GM23338 (cell line): ENCODE data around the gene EIF4A3. TPM values are rescaled to one million over a fixed set of nuclear protein-coding genes. Genes with fewer than 3 reads are reported as not detected.

Source experiments
- ATAC-seq: fragments of 200-7000 bp; cut with Tn5 transposase; 3 replicates; pipeline ENCODE4 v1.9.1; 2020
- DNase-seq: peaks from one replicate; pipeline ENCODE4 v3.0.0-alpha.2; 2015; ENCODE audit warnings: low spot score
- H2AFZ ChIP-seq: fragments of 200-600 bp; sonication (generic); 2 replicates; pipeline ENCODE4 v1.8.0; 2016; ENCODE audit warnings: antibody characterized with exemption, mild to moderate bottlenecking, moderate library complexity
- H3F3A ChIP-seq: fragments of 200-600 bp; sonication (generic); replicated peaks from 2 replicates; pipeline ENCODE4 v1.8.0; 2017; ENCODE audit warnings: antibody characterized with exemption, mixed run types, low read depth
- H3K27ac ChIP-seq: fragments of 200-600 bp; sonication (generic); 2 replicates; pipeline ENCODE4 v1.6.1; 2016; ENCODE audit warnings: low read depth
- H3K27me3 ChIP-seq: fragments of 200-600 bp; sonication (generic); 2 replicates; pipeline ENCODE4 v1.8.0; 2016; ENCODE audit warnings: mild to moderate bottlenecking, mixed run types, moderate library complexity; ENCODE audit not compliant: insufficient read depth
- H3K36me3 ChIP-seq: fragments of 200-600 bp; sonication (generic); 2 replicates; pipeline ENCODE4 v1.8.0; 2016; ENCODE audit warnings: mild to moderate bottlenecking; ENCODE audit not compliant: insufficient read depth
- H3K4me1 ChIP-seq: fragments of 200-600 bp; sonication (generic); 2 replicates; pipeline ENCODE4 v1.8.0; 2016; ENCODE audit warnings: mild to moderate bottlenecking, moderate library complexity; ENCODE audit not compliant: insufficient read depth
- H3K4me2 ChIP-seq: fragments of 200-600 bp; sonication (generic); 2 replicates; pipeline ENCODE4 v1.7.1; 2017; ENCODE audit warnings: mixed run types
- H3K4me3 ChIP-seq: fragments of 200-600 bp; sonication (generic); 2 replicates; pipeline ENCODE4 v1.6.1; 2016; ENCODE audit warnings: mixed run types
- H3K79me2 ChIP-seq: fragments of 200-600 bp; sonication (generic); replicated peaks from 2 replicates; pipeline ENCODE4 v1.8.0; 2017; ENCODE audit warnings: mild to moderate bottlenecking; ENCODE audit not compliant: insufficient read depth
- H3K9me2 ChIP-seq: fragments of 200-600 bp; sonication (generic); 2 replicates; pipeline ENCODE4 v1.8.0; 2017; ENCODE audit not compliant: insufficient read depth
- H4K20me1 ChIP-seq: fragments of 200-600 bp; sonication (generic); replicated peaks from 2 replicates; pipeline ENCODE4 v1.8.0; 2017; ENCODE audit warnings: mild to moderate bottlenecking; ENCODE audit not compliant: insufficient read depth
- H3K27ac Mint-ChIP-seq: 2 replicates; pipeline ENCODE4 v1.8.0; 2020; ENCODE audit warnings: inconsistent platforms, mild to moderate bottlenecking, moderate library complexity, mixed read lengths
- H3K27me3 Mint-ChIP-seq: 3 replicates; pipeline ENCODE4 v1.8.0; 2022; ENCODE audit warnings: low read depth, mild to moderate bottlenecking, moderate library complexity, mixed read lengths, inconsistent platforms; ENCODE audit not compliant: insufficient read depth, poor library complexity
- H3K36me3 Mint-ChIP-seq: 3 replicates; pipeline ENCODE4 v1.8.0; 2021; ENCODE audit warnings: low read depth, mild to moderate bottlenecking, inconsistent platforms, moderate library complexity, mixed read lengths
- H3K4me1 Mint-ChIP-seq: 3 replicates; pipeline ENCODE4 v1.8.0; 2020; ENCODE audit warnings: mild to moderate bottlenecking, inconsistent platforms, mixed read lengths
- H3K4me3 Mint-ChIP-seq: 3 replicates; pipeline ENCODE4 v1.8.0; 2021; ENCODE audit warnings: moderate library complexity, mild to moderate bottlenecking, inconsistent platforms, mixed read lengths
- H3K9me3 Mint-ChIP-seq: 3 replicates; pipeline ENCODE4 v1.8.0; 2020; ENCODE audit warnings: moderate library complexity, mild to moderate bottlenecking, inconsistent platforms, mixed read lengths
- CREB1 ChIP-seq: fragments of 250-450 bp; sonication (Bioruptor Pico); IDR thresholded peaks from 2 replicates; pipeline ENCODE4 v1.5.0; 2020; ENCODE audit warnings: low read depth, mild to moderate bottlenecking, moderate library complexity
- CTCF ChIP-seq, 2 experiments: fragments of 200-600 bp in 1 of 2; sonication (generic) in 1 of 2; conservative IDR thresholded peaks; 2 replicates each; pipeline versions ENCODE4 v1.5.1 to v1.6.1; 2016 to 2017; ENCODE audit warnings: antibody characterized with exemption in 2 of 2, low read depth in 2 of 2, mild to moderate bottlenecking in 2 of 2, moderate library complexity in 1 of 2
- EZH2 ChIP-seq: fragments of 200-600 bp; sonication (generic); IDR thresholded peaks from one replicate; pipeline ENCODE4 v1.8.0; 2017; ENCODE audit warnings: antibody characterized with exemption, mild to moderate bottlenecking, low read depth; ENCODE audit not compliant: unreplicated experiment
- EZH2phosphoT487 ChIP-seq: fragments of 200-600 bp; sonication (generic); IDR thresholded peaks from one replicate; pipeline ENCODE4 v1.8.1; 2018; ENCODE audit warnings: antibody characterized with exemption; ENCODE audit not compliant: unreplicated experiment
- JUNB ChIP-seq: IDR thresholded peaks from one replicate; pipeline ENCODE4 v1.6.1; 2016; ENCODE audit warnings: antibody characterized with exemption; ENCODE audit not compliant: unreplicated experiment
- NANOG ChIP-seq: IDR thresholded peaks from 2 replicates; pipeline ENCODE4 v1.6.1; 2016; ENCODE audit warnings: antibody characterized with exemption, borderline replicate concordance
- POLR2AphosphoS5 ChIP-seq: IDR thresholded peaks from 2 replicates; pipeline ENCODE4 v1.6.1; 2016; ENCODE audit warnings: antibody characterized with exemption, low read depth
- REST ChIP-seq: IDR thresholded peaks from one replicate; pipeline ENCODE4 v1.6.1; 2018; ENCODE audit warnings: antibody characterized with exemption; ENCODE audit not compliant: unreplicated experiment
- STAT1 ChIP-seq: IDR thresholded peaks from one replicate; pipeline ENCODE4 v1.6.1; 2016; ENCODE audit warnings: antibody characterized with exemption; ENCODE audit not compliant: unreplicated experiment
- ZNF114 ChIP-seq: fragments of 250-450 bp; sonication (Bioruptor Pico); IDR thresholded peaks from 2 replicates; pipeline ENCODE4 v1.5.0; 2020; ENCODE audit warnings: mild to moderate bottlenecking, moderate library complexity
- ZNF331 ChIP-seq: fragments of 250-450 bp; sonication (Bioruptor Pico); IDR thresholded peaks from 2 replicates; pipeline ENCODE4 v1.5.0; 2020; ENCODE audit warnings: low read depth, mild to moderate bottlenecking, moderate library complexity
- polyA plus RNA-seq: library from polyadenylated mRNA; unstranded; fragments of >200 nt; fragmentation: Nextera tagmentation; extraction: Ambion mirVana; gene quantifications from 2 replicates; pipeline ENCODE4 v1.2.1, GENCODE V29; 2016
- total RNA-seq: library from RNA; depleted of rRNA; stranded (reverse); fragments of >200 nt; shearing (Covaris generic); gene quantifications from 2 replicates; pipeline ENCODE4 v1.2.3, GENCODE V29; 2014
- TF ChIP-seq, protein P1 (sequence below): IDR thresholded peaks from 2 replicates; pipeline ENCODE4 v1.6.1; 2016; ENCODE audit warnings: antibody characterized with exemption
- TF ChIP-seq, protein P2 (sequence below): fragments of 250-450 bp; sonication (Bioruptor Pico); IDR thresholded peaks from 2 replicates; pipeline ENCODE4 v1.5.0; 2020; ENCODE audit warnings: mild to moderate bottlenecking, moderate library complexity

Gene EIF4A3
- total and polyA plus RNA-seq, 2 experiments from 2014 or later, result 146 to 156 TPM

DNA sequence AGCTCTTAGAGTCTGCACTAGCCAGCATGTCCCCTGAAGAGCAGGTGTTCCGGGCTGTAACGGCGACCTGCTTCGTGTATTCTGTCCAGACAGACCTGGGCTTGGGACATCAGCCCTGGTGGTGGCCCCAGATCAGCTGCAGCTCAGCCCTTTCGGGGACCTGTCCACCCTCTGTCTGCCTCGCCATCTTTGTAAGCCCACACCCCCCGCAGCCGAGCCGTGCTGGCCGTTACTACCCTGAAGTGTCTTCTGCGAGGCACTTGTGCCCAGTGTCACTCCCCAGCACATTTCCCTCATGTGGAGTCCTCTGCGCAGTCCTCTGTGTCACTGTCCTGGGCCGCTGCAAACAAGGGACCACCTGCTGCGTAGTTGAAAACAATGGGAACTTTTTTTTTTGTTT lies 33.3 kb upstream of the EIF4A3 start:
- H4K20me1 ChIP-seq, result no peaks in the 10 kb centered on the region
- H3K4me2 ChIP-seq, result no peak overlapping the region
- H2AFZ ChIP-seq, result no peak overlapping the region
- H3K79me2 ChIP-seq, result no peaks in the 10 kb centered on the region
- no peak overlapping the region for H3K4me3 ChIP-seq
- no peak for ATAC-seq
- no peaks in the 10 kb centered on the region for H3K27me3 ChIP-seq
- no peaks in the 10 kb centered on the region for H3K4me1 ChIP-seq
- Mint-ChIP-seq H3K27me3 (peaks cover 6% of the 10 kb centered on the region), H3K4me1 (peaks cover 4% of the 10 kb centered on the region), H3K9me3 (no peaks in the 10 kb centered on the region), H3K27ac (no peak overlapping the region), H3K4me3 (no peak overlapping the region), H3K36me3 (no peaks in the 10 kb centered on the region)
- H3K36me3 ChIP-seq, result no peaks in the 10 kb centered on the region
- no peaks in the 10 kb centered on the region for H3K9me2 ChIP-seq
- DNase-seq, result no peak
- TF ChIP-seq ZNF331 (CRISPR knock-in tag), result no peak
- no peak for TF ChIP-seq STAT1
- no peak for TF ChIP-seq ZNF114 (CRISPR knock-in tag)
- TF ChIP-seq REST, result no peak
- no peak for TF ChIP-seq CTCF (conservative IDR thresholded peaks at IDR 0.05; ENCODE audit: low read depth in 2 of 2)
- TF ChIP-seq NANOG, result no peak
- TF ChIP-seq CREB1, result no peak
- TF ChIP-seq, protein P1, sequence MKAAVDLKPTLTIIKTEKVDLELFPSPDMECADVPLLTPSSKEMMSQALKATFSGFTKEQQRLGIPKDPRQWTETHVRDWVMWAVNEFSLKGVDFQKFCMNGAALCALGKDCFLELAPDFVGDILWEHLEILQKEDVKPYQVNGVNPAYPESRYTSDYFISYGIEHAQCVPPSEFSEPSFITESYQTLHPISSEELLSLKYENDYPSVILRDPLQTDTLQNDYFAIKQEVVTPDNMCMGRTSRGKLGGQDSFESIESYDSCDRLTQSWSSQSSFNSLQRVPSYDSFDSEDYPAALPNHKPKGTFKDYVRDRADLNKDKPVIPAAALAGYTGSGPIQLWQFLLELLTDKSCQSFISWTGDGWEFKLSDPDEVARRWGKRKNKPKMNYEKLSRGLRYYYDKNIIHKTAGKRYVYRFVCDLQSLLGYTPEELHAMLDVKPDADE, result no peak
- no peak for TF ChIP-seq POLR2AphosphoS5
- no peak for TF ChIP-seq JUNB
- TF ChIP-seq EZH2phosphoT487, result no peak
- no peak for TF ChIP-seq EZH2
- TF ChIP-seq, protein P2, sequence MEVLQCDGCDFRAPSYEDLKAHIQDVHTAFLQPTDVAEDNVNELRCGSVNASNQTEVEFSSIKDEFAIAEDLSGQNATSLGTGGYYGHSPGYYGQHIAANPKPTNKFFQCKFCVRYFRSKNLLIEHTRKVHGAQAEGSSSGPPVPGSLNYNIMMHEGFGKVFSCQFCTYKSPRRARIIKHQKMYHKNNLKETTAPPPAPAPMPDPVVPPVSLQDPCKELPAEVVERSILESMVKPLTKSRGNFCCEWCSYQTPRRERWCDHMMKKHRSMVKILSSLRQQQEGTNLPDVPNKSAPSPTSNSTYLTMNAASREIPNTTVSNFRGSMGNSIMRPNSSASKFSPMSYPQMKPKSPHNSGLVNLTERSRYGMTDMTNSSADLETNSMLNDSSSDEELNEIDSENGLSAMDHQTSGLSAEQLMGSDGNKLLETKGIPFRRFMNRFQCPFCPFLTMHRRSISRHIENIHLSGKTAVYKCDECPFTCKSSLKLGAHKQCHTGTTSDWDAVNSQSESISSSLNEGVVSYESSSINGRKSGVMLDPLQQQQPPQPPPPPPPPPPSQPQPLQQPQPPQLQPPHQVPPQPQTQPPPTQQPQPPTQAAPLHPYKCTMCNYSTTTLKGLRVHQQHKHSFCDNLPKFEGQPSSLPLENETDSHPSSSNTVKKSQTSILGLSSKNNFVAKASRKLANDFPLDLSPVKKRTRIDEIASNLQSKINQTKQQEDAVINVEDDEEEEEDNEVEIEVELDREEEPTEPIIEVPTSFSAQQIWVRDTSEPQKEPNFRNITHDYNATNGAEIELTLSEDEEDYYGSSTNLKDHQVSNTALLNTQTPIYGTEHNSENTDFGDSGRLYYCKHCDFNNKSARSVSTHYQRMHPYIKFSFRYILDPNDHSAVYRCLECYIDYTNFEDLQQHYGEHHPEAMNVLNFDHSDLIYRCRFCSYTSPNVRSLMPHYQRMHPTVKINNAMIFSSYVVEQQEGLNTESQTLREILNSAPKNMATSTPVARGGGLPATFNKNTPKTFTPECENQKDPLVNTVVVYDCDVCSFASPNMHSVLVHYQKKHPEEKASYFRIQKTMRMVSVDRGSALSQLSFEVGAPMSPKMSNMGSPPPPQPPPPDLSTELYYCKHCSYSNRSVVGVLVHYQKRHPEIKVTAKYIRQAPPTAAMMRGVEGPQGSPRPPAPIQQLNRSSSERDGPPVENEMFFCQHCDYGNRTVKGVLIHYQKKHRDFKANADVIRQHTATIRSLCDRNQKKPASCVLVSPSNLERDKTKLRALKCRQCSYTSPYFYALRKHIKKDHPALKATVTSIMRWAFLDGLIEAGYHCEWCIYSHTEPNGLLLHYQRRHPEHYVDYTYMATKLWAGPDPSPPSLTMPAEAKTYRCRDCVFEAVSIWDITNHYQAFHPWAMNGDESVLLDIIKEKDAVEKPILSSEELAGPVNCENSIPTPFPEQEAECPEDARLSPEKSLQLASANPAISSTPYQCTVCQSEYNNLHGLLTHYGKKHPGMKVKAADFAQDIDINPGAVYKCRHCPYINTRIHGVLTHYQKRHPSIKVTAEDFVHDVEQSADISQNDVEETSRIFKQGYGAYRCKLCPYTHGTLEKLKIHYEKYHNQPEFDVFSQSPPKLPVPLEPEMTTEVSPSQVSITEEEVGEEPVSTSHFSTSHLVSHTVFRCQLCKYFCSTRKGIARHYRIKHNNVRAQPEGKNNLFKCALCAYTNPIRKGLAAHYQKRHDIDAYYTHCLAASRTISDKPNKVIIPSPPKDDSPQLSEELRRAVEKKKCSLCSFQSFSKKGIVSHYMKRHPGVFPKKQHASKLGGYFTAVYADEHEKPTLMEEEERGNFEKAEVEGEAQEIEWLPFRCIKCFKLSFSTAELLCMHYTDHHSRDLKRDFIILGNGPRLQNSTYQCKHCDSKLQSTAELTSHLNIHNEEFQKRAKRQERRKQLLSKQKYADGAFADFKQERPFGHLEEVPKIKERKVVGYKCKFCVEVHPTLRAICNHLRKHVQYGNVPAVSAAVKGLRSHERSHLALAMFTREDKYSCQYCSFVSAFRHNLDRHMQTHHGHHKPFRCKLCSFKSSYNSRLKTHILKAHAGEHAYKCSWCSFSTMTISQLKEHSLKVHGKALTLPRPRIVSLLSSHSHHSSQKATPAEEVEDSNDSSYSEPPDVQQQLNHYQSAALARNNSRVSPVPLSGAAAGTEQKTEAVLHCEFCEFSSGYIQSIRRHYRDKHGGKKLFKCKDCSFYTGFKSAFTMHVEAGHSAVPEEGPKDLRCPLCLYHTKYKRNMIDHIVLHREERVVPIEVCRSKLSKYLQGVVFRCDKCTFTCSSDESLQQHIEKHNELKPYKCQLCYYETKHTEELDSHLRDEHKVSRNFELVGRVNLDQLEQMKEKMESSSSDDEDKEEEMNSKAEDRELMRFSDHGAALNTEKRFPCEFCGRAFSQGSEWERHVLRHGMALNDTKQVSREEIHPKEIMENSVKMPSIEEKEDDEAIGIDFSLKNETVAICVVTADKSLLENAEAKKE (CRISPR knock-in tag), result no peak
- H3F3A ChIP-seq, result no peaks in the 10 kb centered on the region
- no peak overlapping the region for H3K27ac ChIP-seq
